GM20431 (cell line): ENCODE data around the gene B3GALNT2.

Source experiments
- in situ Hi-C: fragments of 300-500 bp; cut with MseI, MboI; formaldehyde crosslinking; loops from one replicate; pipeline ENCODE4 v1.15.0; 2020; ENCODE audit warnings: low sequenced_read_pairs; ENCODE audit not compliant: unreplicated experiment

B3GALNT2 gene

DNA sequence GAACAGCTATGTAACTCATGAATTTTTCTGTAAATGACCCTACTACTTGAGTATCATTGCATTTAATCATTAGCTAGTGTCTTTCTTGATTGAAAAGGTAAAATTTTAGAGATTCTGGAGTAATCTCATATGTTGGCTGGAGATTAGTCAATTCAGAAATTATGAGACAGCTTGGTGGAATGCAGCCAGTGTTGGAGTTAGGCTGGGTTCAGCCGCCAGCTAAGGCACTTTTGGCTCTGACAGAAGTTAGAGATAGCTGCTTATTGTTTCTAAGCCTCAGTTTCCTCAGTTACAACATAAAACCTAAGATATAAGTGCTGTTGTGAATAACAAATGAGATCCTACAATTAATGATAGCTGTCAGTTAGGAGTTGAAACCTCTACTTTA is 87.6 kb downstream of the B3GALNT2 start:
- in situ Hi-C loops: loop anchor here (25.0 kb wide), 2 partner anchors 154 to 304 kb away; no protein-coding TSS in a partner anchor

DNA sequence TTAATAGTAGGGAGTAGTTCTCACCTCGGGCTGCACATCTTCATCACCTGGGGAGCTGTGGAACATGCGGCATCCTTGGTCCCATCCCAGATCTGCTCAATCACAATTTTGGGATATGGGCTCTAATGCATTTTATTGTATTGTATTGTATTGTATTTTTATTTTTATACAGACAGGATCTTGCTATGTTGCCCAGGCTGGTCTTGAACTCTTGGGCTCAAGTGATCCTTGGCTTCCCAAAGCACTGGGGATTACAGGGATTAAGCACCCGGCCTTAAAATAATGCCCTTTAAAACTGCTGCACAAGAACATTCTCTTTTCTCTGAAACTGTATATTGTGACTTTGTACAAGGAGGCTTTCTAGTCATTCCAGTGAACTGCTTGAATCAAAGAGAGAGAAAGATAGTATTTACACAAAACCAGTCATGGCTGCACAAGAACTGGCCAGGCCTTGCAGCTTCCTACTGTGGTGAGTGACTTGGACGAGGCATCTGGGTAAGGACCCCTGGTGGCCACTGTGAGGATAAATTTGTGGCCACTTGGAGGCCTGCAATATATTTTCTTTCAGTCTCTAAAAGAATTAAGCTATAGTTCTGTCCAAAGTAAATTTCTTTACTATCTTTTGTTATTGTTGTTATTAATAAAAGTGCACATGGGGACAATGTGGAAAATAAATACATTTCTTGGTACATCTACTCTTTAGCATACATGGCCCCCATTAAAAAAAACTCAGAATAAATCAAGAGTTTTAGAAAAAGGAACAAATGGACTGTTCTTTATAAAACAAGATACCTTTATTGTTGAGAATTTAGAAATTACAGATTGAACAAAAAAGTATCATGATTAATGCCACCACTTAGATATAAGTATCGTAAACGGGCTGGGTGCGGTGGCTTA is 89.0 kb downstream of the B3GALNT2 start:
- in situ Hi-C loops: loop anchor here (25.0 kb wide), 2 partner anchors 153 to 303 kb away; no protein-coding TSS in a partner anchor

DNA sequence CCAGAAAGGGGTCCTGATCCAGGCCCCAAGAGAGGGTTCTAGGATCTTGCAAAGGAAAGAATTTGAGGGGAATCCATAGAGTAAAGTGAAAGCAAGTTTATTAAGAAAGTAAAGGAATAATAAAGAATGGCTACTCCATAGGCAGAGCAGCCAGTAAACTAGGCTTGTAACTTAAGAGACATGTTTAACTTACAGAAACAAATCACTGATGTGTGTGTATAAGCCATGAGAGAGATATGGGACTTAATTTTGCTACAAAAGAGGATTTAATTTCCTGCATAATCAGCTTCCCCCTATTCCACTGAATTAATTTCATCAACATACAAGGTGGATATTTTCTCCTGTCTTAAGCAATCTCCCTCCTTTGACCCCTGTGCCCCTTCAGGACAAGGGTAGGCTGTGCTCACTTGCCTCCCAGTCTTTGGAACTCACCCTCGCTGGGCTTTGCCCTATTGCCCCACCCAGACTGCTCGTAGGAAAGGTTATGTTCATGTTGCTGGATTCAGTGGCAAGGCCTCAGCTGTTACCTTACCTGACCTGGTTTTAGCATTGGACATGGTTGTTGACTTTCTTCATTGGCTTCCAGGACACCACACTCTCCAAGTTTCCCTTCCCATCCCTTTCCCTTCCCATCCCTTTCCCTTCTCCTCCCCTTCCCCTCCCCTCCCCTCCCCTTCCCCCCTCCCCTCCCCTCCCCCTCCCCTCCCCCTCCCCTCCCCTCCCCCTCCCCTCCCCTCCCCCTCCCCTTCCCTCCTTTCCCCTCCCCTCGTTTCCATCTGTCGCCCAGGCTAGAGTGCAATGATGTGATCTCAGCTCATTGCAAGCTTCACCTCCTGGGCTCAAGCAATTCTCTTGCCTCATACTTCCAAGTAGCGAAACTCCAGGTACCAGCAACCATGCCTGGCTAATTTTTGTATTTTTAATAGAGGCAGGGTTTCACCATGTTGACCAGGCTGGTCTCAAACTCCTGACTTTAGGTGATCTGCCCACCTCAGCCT is 92.5 kb downstream of the B3GALNT2 start:
- in situ Hi-C loops: loop anchor here (25.0 kb wide), 2 partner anchors 149 to 299 kb away; no protein-coding TSS in a partner anchor

DNA sequence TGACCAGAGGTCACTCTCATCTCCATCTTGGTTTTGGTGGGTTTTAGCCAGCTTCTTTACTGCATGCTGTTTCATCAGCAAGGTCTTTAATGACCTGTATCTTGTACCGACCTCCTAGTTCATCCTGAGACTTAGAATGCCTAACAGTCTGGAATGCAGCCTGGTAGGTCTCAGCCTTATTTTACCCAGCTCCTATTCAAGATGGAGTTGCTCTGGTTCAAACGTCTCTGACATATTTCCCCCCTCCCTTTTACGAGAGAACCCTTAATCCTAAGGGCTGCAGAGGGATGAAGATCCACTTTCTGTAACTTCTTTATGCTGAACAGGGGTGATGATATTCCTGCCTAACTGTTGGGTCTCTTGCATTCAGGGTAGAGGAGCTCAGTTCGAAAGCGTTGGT is 93.8 kb downstream of the B3GALNT2 start:
- in situ Hi-C loops: loop anchor here (25.0 kb wide), 2 partner anchors 148 to 298 kb away; no protein-coding TSS in a partner anchor

DNA sequence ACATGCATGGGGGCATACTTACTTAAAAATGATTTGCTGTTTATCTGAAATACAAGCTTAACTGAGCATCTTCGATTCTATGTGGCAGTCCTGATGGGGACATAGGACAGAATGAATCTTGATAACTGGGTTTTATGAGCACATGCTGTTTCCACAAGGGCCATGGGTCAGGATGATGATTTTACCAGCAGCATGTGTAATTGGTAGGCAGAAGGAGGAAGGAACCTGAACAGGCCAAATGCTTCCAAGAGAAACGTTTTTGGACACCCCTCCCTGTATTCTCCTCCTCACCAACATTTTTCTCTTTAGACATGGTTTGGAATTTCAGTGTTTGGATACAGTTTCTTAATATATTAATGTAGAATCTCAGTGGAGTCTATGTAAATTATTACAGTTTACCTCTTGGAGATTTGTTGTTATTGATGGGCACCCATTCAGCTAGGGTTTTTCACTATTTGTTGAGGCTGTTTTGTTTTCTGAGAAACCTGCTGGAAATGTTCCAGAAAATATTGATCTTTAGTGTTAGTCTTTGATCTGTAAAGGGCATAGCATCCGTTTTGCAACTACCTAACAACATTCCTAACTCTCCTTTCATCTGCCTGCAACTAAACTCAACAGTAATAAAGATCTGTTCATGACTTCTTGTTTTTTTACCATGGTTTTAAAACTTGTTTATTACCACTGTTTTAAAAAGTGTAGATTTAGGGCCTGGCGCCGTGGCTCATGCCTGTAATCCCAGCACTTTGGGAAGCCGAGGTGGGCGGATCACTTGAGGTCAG is 95.0 kb downstream of the B3GALNT2 start:
- in situ Hi-C loops: loop anchor here (25.0 kb wide), 2 partner anchors 147 to 297 kb away; no protein-coding TSS in a partner anchor

DNA sequence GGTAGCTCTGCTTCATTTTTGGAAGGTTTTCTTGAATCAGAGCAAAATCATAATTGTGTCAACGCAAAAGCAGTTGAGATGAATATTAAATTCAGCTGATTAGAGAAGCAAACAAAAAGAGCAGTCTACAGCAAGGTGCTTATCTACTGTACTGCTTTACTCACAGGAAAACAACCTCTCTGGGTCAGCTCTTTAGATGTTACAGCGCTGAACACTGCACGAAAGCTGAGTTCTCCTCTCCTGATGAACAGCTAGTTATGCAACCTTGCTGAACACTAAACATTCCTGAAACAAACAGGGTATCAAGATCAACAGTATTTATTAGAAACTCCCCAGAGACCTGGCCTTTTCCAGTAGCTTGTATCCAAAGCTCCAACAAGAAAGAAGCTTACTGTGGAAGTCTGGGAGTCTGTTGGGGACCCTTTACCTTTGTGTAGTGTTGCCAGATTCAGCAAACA is 95.7 kb downstream of the B3GALNT2 start:
- in situ Hi-C loops: loop anchor here (25.0 kb wide), 2 partner anchors 146 to 296 kb away; no protein-coding TSS in a partner anchor

DNA sequence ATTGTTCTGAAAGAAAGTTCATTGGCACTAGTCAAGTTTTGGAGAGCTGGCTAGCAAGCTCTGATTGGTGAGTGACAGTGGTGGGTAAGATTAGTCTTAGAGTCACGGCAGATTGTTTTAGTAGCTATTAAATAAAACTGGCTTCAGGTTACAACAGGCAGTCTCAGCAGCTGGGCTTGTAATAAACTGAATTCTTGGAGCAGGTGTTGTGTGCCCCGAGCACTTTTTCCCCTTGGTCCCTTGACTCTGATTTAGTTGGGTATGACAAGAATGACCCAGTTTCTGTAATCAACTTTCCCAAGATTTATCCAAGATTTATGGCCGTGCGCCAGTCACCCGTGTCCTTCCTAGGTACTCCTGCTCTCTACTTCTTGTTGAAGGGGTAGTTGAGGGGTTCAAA is 96.8 kb downstream of the B3GALNT2 start:
- in situ Hi-C loops: loop anchor here (25.0 kb wide), 2 partner anchors 145 to 295 kb away; no protein-coding TSS in a partner anchor

DNA sequence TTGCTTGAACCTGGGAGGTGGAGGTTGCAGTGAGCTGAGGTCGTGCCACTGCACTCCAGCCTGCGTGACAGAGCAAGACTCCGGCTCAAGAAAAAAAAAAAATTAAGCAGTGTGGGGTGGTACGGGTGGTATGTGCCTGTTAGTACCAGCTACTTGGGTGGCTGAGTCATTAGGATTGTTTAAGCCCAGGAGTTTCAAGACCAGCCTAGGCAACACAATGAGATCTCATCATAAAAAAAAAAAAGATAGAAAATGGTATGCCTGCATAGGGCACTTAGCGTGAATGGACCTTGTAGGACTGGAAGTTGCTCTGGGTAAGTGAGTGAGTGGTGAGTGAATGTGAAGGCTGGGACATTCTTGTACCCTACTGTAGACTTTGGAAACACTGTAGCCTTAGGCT is 100.1 kb downstream of the B3GALNT2 start:
- in situ Hi-C loops: loop anchor here (25.0 kb wide), 2 partner anchors 142 to 292 kb away; no protein-coding TSS in a partner anchor

DNA sequence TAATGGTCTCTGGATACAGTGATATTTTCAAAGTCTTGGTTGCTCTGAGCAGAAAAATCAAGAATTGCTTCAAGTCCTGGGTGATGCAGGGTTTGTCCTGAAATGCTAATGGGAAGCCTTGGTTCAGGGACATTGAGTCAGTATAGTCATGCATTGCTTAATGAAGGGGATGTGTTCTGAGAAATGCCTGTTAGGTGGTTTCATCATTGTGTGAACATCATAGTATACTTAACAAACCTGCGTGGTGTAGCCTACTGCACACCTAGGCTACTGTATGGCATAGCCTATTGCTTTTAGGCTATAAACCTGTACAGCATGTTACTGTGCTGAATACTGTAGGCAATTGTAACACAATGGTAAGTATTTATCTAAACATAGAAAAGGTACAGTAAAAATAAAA is 100.7 kb downstream of the B3GALNT2 start:
- in situ Hi-C loops: loop anchor here (25.0 kb wide), 2 partner anchors 141 to 291 kb away; no protein-coding TSS in a partner anchor

DNA sequence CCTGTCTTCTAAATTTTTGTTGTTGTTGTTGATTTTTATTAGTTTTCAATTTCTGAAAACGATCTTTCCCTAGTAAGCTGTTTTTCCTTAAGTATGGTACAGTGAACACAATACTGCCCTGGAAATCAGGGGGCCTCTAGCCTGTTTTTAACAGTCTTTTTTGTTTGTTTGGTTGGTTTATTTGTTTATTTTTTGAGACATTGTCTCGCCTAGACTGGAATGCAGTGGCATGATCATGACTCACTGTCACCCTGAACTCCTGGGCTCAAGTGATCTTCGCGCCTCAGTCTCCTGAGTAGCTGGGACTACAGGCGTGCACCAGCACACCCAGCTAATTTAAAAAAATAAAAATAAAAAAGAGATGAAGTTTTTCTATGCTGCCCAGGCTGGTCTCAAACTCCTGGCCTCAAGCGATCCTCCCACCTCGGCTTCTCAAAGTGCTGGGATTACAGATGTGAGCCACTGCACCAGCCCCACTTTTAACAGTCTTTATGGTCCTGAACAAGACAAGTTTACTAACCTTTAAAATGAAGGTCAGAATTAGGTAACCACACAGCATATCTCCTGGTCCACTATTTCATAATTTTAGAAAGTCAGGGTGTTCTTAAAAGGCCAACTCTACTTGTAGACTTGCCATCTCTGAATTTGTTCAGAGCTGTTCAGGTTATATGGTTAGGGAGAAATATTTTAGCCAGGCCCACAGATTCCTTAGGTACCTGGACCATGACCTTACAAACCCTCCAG is 101.6 kb downstream of the B3GALNT2 start:
- in situ Hi-C loops: loop anchor here (25.0 kb wide), 2 partner anchors 140 to 290 kb away; no protein-coding TSS in a partner anchor

DNA sequence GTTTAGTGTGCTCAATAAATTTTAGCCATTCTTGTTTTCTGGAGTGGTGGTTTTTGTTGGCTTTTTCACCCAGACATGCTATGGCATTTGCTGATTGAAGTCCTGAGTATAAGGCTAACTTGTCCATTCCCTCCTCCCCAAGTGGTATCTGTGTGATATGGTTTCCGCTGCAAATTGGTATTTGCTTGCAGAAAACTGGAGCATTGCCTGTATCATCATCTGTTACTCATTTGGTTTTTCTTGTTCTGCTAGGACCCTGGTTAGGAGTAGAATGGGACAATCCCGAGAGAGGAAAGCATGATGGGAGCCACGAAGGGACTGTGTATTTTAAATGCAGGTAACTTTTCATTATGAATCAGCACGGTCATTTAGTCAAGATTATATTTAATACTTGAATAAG is 103.0 kb downstream of the B3GALNT2 start:
- in situ Hi-C loops: loop anchor here (25.0 kb wide), 2 partner anchors 139 to 289 kb away; no protein-coding TSS in a partner anchor
